Left lung (tissue), 10 donors: ENCODE data around the gene CEP152. TPM values are rescaled to one million over a fixed set of nuclear protein-coding genes. Genes with fewer than 3 reads are reported as not detected.
A peak's percentile ranks its signal among the peaks of the same experiment; 100 is the strongest.

Experiments
- ATAC-seq: fragments of 200-7000 bp; cut with Tn5 transposase; one replicate; pipeline ENCODE4 v1.9.1; 2020; ENCODE audit warnings: moderate library complexity
- DNase-seq, 4 donors: peaks; one replicate each; pipeline ENCODE4 v3.0.0-alpha.2; 2013 to 2020
- H3K27ac ChIP-seq, 2 donors: fragments of 200-600 bp; sonication (generic) in 1 of 2; one replicate each; pipeline versions ENCODE4 v1.5.0 to v1.8.0; 2020 to 2021
- H3K27me3 ChIP-seq, 2 donors: fragments of 200-600 bp; sonication (generic) in 1 of 2; one replicate each; pipeline versions ENCODE4 v1.5.0 to v1.8.0; 2020 to 2021
- H3K36me3 ChIP-seq, 2 donors: fragments of 200-600 bp; sonication (generic) in 1 of 2; one replicate each; pipeline versions ENCODE4 v1.5.0 to v1.8.0; 2020 to 2021
- H3K4me1 ChIP-seq, 2 donors: fragments of 200-600 bp; one replicate each; pipeline ENCODE4 v1.8.0; 2021
- H3K4me3 ChIP-seq, 2 donors: fragments of 200-600 bp; sonication (generic) in 1 of 2; one replicate each; pipeline versions ENCODE4 v1.5.0 to v1.8.0; 2020 to 2021; ENCODE audit warnings: mild to moderate bottlenecking in 1 of 2
- H3K9me3 ChIP-seq, 2 donors: fragments of 200-600 bp; sonication (generic) in 1 of 2; one replicate each; pipeline versions ENCODE4 v1.5.0 to v1.8.0; 2020 to 2021
- CTCF ChIP-seq, 2 donors: fragments of 200-600 bp; sonication (generic) in 1 of 2; IDR thresholded peaks; one replicate each; pipeline versions ENCODE4 v1.5.0 to v1.8.0; 2021; ENCODE audit warnings: antibody characterized with exemption in 2 of 2
- intact Hi-C, 2 donors: fragments of 100-400 bp; cut with DNase I; formaldehyde crosslinking; loops; one replicate each; pipeline versions ENCODE4 v1.11.2 to v1.14.2; 2022
- polyA plus RNA-seq, 6 donors: library from polyadenylated mRNA; unstranded; fragments of 120-200 nt; gene quantifications; one replicate each; pipeline ENCODE4 v1.2.1, GENCODE V29; 2013; ENCODE audit not compliant: insufficient read length in 6 of 6
- total RNA-seq, 2 donors: library from RNA; stranded (reverse); fragmentation: NEBNext Ultra II Directional; extraction: Animal tissue kit (Norgen Biotek cat#: 25700); gene quantifications; one replicate each; pipeline ENCODE4 v1.2.1, GENCODE V29; 2021
- donor health status: DM: no; HTN: yes; CAD: no.
- donor health status: DM: no; HTN: no; CAD: no.

The CEP152 gene
- total and polyA plus RNA-seq, 8 donors, result 4.1 to 13.8 (median 9.8) TPM

GRCh38 chr15:48766196-48766595, 44.7 kb downstream of the CEP152 start:
- TF ChIP-seq CTCF (IDR thresholded peaks at IDR 0.05), result no peak
- Histone ChIP-seq H3K4me1 (no peaks in the 10 kb centered on the region), H3K9me3 (no peaks in the 10 kb centered on the region), H3K27me3 (no peaks in the 10 kb centered on the region), H3K4me3 (no peak overlapping the region), H3K27ac (no peak overlapping the region), H3K36me3 (peaks cover 0 to 48% of the 10 kb centered on the region in 2 donors)
- ATAC-seq (peak; percentile 59), DNase-seq (no peak)
- intact Hi-C loops, result no loop called here

GRCh38 chr15:48765022-48765421, 45.8 kb downstream of the CEP152 start:
- DNase-seq, result no peak
- Histone ChIP-seq H3K4me3 (no peak overlapping the region), H3K27me3 (no peaks in the 10 kb centered on the region), H3K27ac (no peak overlapping the region), H3K36me3 (peaks cover 0 to 48% of the 10 kb centered on the region in 2 donors), H3K9me3 (no peaks in the 10 kb centered on the region), H3K4me1 (peaks cover 0 to 3% of the 10 kb centered on the region in 2 donors)
- no peak for TF ChIP-seq CTCF (IDR thresholded peaks at IDR 0.05)
- intact Hi-C loops, result no loop called here
- no peak for ATAC-seq

- DNase-seq (no peak), ATAC-seq (no peak)
- Histone ChIP-seq H3K27me3 (no peaks in the 10 kb centered on the region), H3K9me3 (no peaks in the 10 kb centered on the region), H3K36me3 (peaks cover 0 to 41% of the 10 kb centered on the region in 2 donors), H3K27ac (no peak overlapping the region), H3K4me1 (peaks cover 0 to 3% of the 10 kb centered on the region in 2 donors), H3K4me3 (no peak overlapping the region)
- intact Hi-C loops, result no loop called here
- no peak for TF ChIP-seq CTCF (IDR thresholded peaks at IDR 0.05)
These were observed 49.3 kb downstream of the CEP152 start for GRCh38 chr15:48761393-48762158.

- ATAC-seq (peak; percentile 96), DNase-seq (peak in 1 of 4 donors; percentile 34)
- H3K36me3 ChIP-seq, result peaks cover 0 to 44% of the 10 kb centered on the region in 2 donors
- no peak overlapping the region for H3K4me3 ChIP-seq
- no peak overlapping the region for H3K27ac ChIP-seq
- no peak for TF ChIP-seq CTCF (IDR thresholded peaks at IDR 0.05)
- no peaks in the 10 kb centered on the region for H3K27me3 ChIP-seq
- peaks cover 0 to 3% of the 10 kb centered on the region in 2 donors for H3K4me1 ChIP-seq
- no peaks in the 10 kb centered on the region for H3K9me3 ChIP-seq
- intact Hi-C loops, result no loop called here
These were observed 50.9 kb downstream of the CEP152 start for GRCh38 chr15:48759921-48760320.

GRCh38 chr15:48757661-48758060, 53.2 kb downstream of the CEP152 start:
- intact Hi-C loops, result no loop called here
- TF ChIP-seq CTCF (IDR thresholded peaks at IDR 0.05), result no peak
- Histone ChIP-seq H3K4me1 (peaks cover 0 to 3% of the 10 kb centered on the region in 2 donors), H3K9me3 (no peaks in the 10 kb centered on the region), H3K36me3 (peaks cover 0 to 30% of the 10 kb centered on the region in 2 donors), H3K27me3 (no peaks in the 10 kb centered on the region), H3K27ac (no peak overlapping the region), H3K4me3 (no peak overlapping the region)
- ATAC-seq (no peak), DNase-seq (no peak)
